HEK293 (cell line): ENCODE data around the gene CBX5.
A peak's percentile ranks its signal among the peaks of the same experiment; 100 is the strongest.

Experiments
- HOXA7 ChIP-seq: sonication (generic); formaldehyde crosslinking; IDR thresholded peaks from 2 replicates; pipeline ENCODE4 v1.8.1; 2022; ENCODE audit warnings: missing genetic modification reagents, borderline replicate concordance
- INSM2 ChIP-seq: fragments of 450-650 bp; formaldehyde crosslinking; IDR thresholded peaks from 2 replicates; pipeline ENCODE4 v1.5.1; 2016; ENCODE audit warnings: missing biosample characterization, missing genetic modification characterization
- KLF16 ChIP-seq: fragments of 450-650 bp; formaldehyde crosslinking; IDR thresholded peaks from 2 replicates; pipeline ENCODE4 v1.5.1; 2017; ENCODE audit warnings: missing biosample characterization, missing genetic modification characterization
- KLF8 ChIP-seq: fragments of 450-650 bp; formaldehyde crosslinking; IDR thresholded peaks from 2 replicates; pipeline ENCODE4 v1.5.1; 2016; ENCODE audit warnings: missing biosample characterization, missing genetic modification characterization
- PRDM1 ChIP-seq: fragments of 450-650 bp; formaldehyde crosslinking; IDR thresholded peaks from 2 replicates; pipeline ENCODE4; 2016; ENCODE audit warnings: missing biosample characterization, missing genetic modification characterization
- PRDM10 ChIP-seq: fragments of 450-650 bp; formaldehyde crosslinking; IDR thresholded peaks from 2 replicates; pipeline ENCODE4 v1.5.1; 2016; ENCODE audit warnings: missing biosample characterization, missing genetic modification characterization
- SP3 ChIP-seq: fragments of 450-650 bp; formaldehyde crosslinking; IDR thresholded peaks from 2 replicates; pipeline ENCODE4 v1.5.1; 2016; ENCODE audit warnings: missing biosample characterization, missing genetic modification characterization
- TRIM28 ChIP-seq: IDR thresholded peaks from 2 replicates; pipeline ENCODE4 v1.6.1; 2011; ENCODE audit warnings: low read length, control low read depth, borderline replicate concordance
- TSHZ1 ChIP-seq: fragments of 450-650 bp; formaldehyde crosslinking; IDR thresholded peaks from 2 replicates; pipeline ENCODE4 v1.5.1; 2016; ENCODE audit warnings: missing biosample characterization, missing genetic modification characterization, borderline replicate concordance
- ZBTB10 ChIP-seq: fragments of 450-650 bp; formaldehyde crosslinking; IDR thresholded peaks from 2 replicates; pipeline ENCODE4 v1.5.1; 2016; ENCODE audit warnings: missing biosample characterization, missing genetic modification characterization
- ZBTB20 ChIP-seq: fragments of 450-650 bp; formaldehyde crosslinking; IDR thresholded peaks from 2 replicates; pipeline ENCODE4 v1.5.1; 2016; ENCODE audit warnings: missing biosample characterization, missing genetic modification characterization
- ZBTB6 ChIP-seq: fragments of 450-650 bp; formaldehyde crosslinking; IDR thresholded peaks from 2 replicates; pipeline ENCODE4 v1.5.1; 2017; ENCODE audit warnings: missing biosample characterization, missing genetic modification characterization
- ZNF155 ChIP-seq: fragments of 450-650 bp; formaldehyde crosslinking; IDR thresholded peaks from 2 replicates; pipeline ENCODE4 v1.5.1; 2016; ENCODE audit warnings: missing biosample characterization, missing genetic modification characterization
- ZNF23 ChIP-seq: fragments of 450-650 bp; formaldehyde crosslinking; IDR thresholded peaks from 2 replicates; pipeline ENCODE4 v1.5.1; 2016; ENCODE audit warnings: missing biosample characterization, missing genetic modification characterization, borderline replicate concordance
- ZNF324 ChIP-seq: fragments of 450-650 bp; formaldehyde crosslinking; IDR thresholded peaks from 2 replicates; pipeline ENCODE4 v1.5.1; 2016; ENCODE audit warnings: missing biosample characterization, missing genetic modification characterization
- ZNF391 ChIP-seq: fragments of 450-650 bp; formaldehyde crosslinking; IDR thresholded peaks from 2 replicates; pipeline ENCODE4 v1.5.1; 2016; ENCODE audit warnings: low read depth, missing biosample characterization, missing genetic modification characterization, borderline replicate concordance
- ZNF394 ChIP-seq: fragments of 450-650 bp; formaldehyde crosslinking; IDR thresholded peaks from 2 replicates; pipeline ENCODE4 v1.5.1; 2016; ENCODE audit warnings: missing biosample characterization, missing genetic modification characterization, mild to moderate bottlenecking, moderate library complexity, borderline replicate concordance
- ZNF449 ChIP-seq: fragments of 450-650 bp; formaldehyde crosslinking; IDR thresholded peaks from 2 replicates; pipeline ENCODE4 v1.5.1; 2017; ENCODE audit warnings: missing biosample characterization, mild to moderate bottlenecking, missing genetic modification characterization, moderate library complexity
- ZNF555 ChIP-seq: fragments of 450-650 bp; formaldehyde crosslinking; conservative IDR thresholded peaks from 2 replicates; pipeline ENCODE4 v1.5.1; 2017; ENCODE audit warnings: missing biosample characterization, mild to moderate bottlenecking, missing genetic modification characterization, inconsistent platforms
- ZNF600 ChIP-seq: fragments of 450-650 bp; formaldehyde crosslinking; IDR thresholded peaks from 2 replicates; pipeline ENCODE4 v1.5.1; 2016; ENCODE audit warnings: missing biosample characterization, missing genetic modification characterization
- ZNF660 ChIP-seq: fragments of 450-650 bp; IDR thresholded peaks from 2 replicates; pipeline ENCODE4 v1.5.1; 2018; ENCODE audit warnings: missing biosample characterization, mild to moderate bottlenecking, missing genetic modification characterization
- ZNF677 ChIP-seq: fragments of 450-650 bp; IDR thresholded peaks from 2 replicates; pipeline ENCODE4 v1.5.0; 2018; ENCODE audit warnings: missing biosample characterization, mild to moderate bottlenecking, missing genetic modification characterization, moderate library complexity
- ZSCAN23 ChIP-seq: fragments of 450-650 bp; formaldehyde crosslinking; IDR thresholded peaks from 2 replicates; pipeline ENCODE4 v1.5.1; 2016; ENCODE audit warnings: missing biosample characterization, missing genetic modification characterization
- ZXDB ChIP-seq: fragments of 450-650 bp; formaldehyde crosslinking; IDR thresholded peaks from 2 replicates; pipeline ENCODE4 v1.5.1; 2016; ENCODE audit warnings: missing biosample characterization, missing genetic modification characterization

The CBX5 gene

GRCh38 chr12:54279632-54280467 is at the start of gene CBX5 (continued):
- TF ChIP-seq ZNF155 (tag by site-specific recombination) (no peak), ZNF394 (tag by site-specific recombination) (peak; percentile 86; the same call in 1 of the 2 replicates), TRIM28 (0 out of 2 replicates have a peak, but pooled peaks have one; percentile 60), INSM2 (peak; percentile 99), ZNF391 (tag by site-specific recombination) (0 out of 2 replicates have a peak, but pooled peaks have one; percentile 25), ZNF324 (tag by site-specific recombination) (0 out of 2 replicates have a peak, but pooled peaks have one; percentile 61), ZNF449 (tag by site-specific recombination) (peak; percentile 98), HOXA7 (CRISPR knock-in tag) (no peak), PRDM10 (tag by site-specific recombination) (peak; percentile 88), ZBTB10 (tag by site-specific recombination) (no peak), ZXDB (tag by site-specific recombination) (peak; percentile 93), ZNF660 (tag by site-specific recombination) (peak; percentile 43), TSHZ1 (no peak), KLF16 (peak; percentile 61), PRDM1 (tag by site-specific recombination) (no peak), ZNF600 (tag by site-specific recombination) (peak; percentile 97), ZBTB6 (tag by site-specific recombination) (0 out of 2 replicates have a peak, but pooled peaks have one; percentile 31), ZBTB20 (tag by site-specific recombination) (peak; percentile 86; the same call in 1 of the 2 replicates), ZNF555 (tag by site-specific recombination) (no peak), ZNF677 (no peak), ZSCAN23 (tag by site-specific recombination) (peak; percentile 28; the same call in 1 of the 2 replicates), ZNF23 (tag by site-specific recombination) (no peak), KLF8 (tag by site-specific recombination) (peak; percentile 82), SP3 (tag by site-specific recombination) (peak; percentile 79)
